Ascending aorta (tissue), 2 donors: ENCODE results near the gene KLF7. TPM values are rescaled to one million over a fixed set of nuclear protein-coding genes. Genes with fewer than 3 reads are reported as not detected.
A peak's percentile ranks its signal among the peaks of the same experiment; 100 is the strongest.

Experiments used
- DNase-seq, 2 donors: peaks; one replicate each; pipeline ENCODE4 v3.0.0-alpha.2; 2019; ENCODE audit warnings: low spot score in 2 of 2
- H3K27ac ChIP-seq, 2 donors: fragments of 200-600 bp; sonication (generic); one replicate each; pipeline ENCODE4 v1.5.1; 2016 to 2017; ENCODE audit warnings: mild to moderate bottlenecking in 1 of 2
- H3K27me3 ChIP-seq: fragments of 200-600 bp; sonication (generic); one replicate; pipeline ENCODE4 v1.5.1; 2017
- H3K36me3 ChIP-seq, 2 donors: fragments of 200-600 bp; sonication (generic); one replicate each; pipeline ENCODE4 v1.5.1; 2016
- H3K4me1 ChIP-seq, 2 donors: fragments of 200-600 bp; sonication (generic); one replicate each; pipeline ENCODE4 v1.5.1; 2016 to 2017; ENCODE audit warnings: mild to moderate bottlenecking in 1 of 2
- H3K4me3 ChIP-seq, 2 donors: fragments of 200-600 bp; sonication (generic); one replicate each; pipeline ENCODE4 v1.5.1; 2016 to 2017; ENCODE audit warnings: mild to moderate bottlenecking in 1 of 2
- H3K9me3 ChIP-seq, 2 donors: fragments of 200-600 bp; sonication (generic); one replicate each; pipeline ENCODE4 v1.5.1; 2016
- CTCF ChIP-seq, 3 experiments: fragments of 200-600 bp in 2 of 3; fragments of 450-650 bp in 1 of 3; sonication (generic) in 2 of 3; IDR thresholded peaks; one replicate each; pipeline ENCODE4 v1.5.1; 2016 to 2019; ENCODE audit warnings: antibody characterized with exemption in 3 of 3, mild to moderate bottlenecking in 1 of 3, moderate library complexity in 1 of 3
- intact Hi-C: fragments of 100-400 bp; cut with DNase I; formaldehyde crosslinking; loops from one replicate; pipeline ENCODE4 v1.15.1; 2023
- total RNA-seq: library from RNA; depleted of rRNA; stranded (reverse); fragments of >200 nt; gene quantifications from one replicate; pipeline ENCODE4 v1.1.0, GENCODE V29; 2016

Gene KLF7
- total RNA-seq, 1 donor from 2014 or later: 17.0 TPM

DNA sequence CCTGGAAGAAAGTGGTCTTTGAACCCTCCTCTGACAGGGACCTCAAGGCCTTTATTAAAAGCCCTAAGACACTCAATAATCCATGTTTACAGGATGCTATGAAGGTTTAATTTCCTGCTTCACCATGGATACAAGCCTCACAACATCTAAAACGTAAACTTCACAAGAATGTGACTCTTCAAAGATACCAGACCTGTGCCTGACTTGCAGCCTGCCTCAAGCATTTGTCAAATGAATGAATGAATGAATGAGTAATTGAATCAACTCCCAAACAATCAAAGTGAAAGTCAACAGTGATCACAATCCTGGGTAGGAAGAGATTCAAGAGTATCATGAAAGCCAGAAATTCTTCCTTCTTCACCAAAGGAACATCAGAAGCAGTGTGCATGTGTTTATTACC is 30.4 kb downstream of the KLF7 start:
- no peak for TF ChIP-seq CTCF (IDR thresholded peaks at IDR 0.05)
- Histone ChIP-seq H3K4me1 (peaks cover 12 to 84% of the 10 kb centered on the region in 2 donors), H3K36me3 (no peaks in the 10 kb centered on the region), H3K9me3 (no peaks in the 10 kb centered on the region), H3K4me3 (no peak overlapping the region), H3K27ac (peak overlapping the region; percentile 82 to 89), H3K27me3 (no peaks in the 10 kb centered on the region)
- no peak for DNase-seq
- intact Hi-C loops: no loop called here

- peaks cover 12 to 74% of the 10 kb centered on the region in 2 donors for H3K4me1 ChIP-seq
- H3K36me3 ChIP-seq: no peaks in the 10 kb centered on the region
- DNase-seq: peak; percentile 61 to 95
- intact Hi-C loops: loop anchor here (1.0 to 5.0 kb wide), 2 partner anchors 32 to 398 kb away; no protein-coding TSS in a partner anchor
- no peaks in the 10 kb centered on the region for H3K9me3 ChIP-seq
- TF ChIP-seq CTCF (IDR thresholded peaks at IDR 0.05): no peak
- peak overlapping the region; percentile 82 to 89 for H3K27ac ChIP-seq
- no peaks in the 10 kb centered on the region for H3K27me3 ChIP-seq
- peak overlapping the region in 1 of 2 donors; percentile 33 for H3K4me3 ChIP-seq
Observed at GRCh38 chr2:207133820-207134519, 31.8 kb downstream of the KLF7 start.

GRCh38 chr2:207133458-207133819 is 32.3 kb downstream of the KLF7 start:
- Histone ChIP-seq H3K4me1 (peaks cover 12 to 72% of the 10 kb centered on the region in 2 donors), H3K27me3 (no peaks in the 10 kb centered on the region), H3K36me3 (no peaks in the 10 kb centered on the region), H3K27ac (peak overlapping the region; percentile 82 to 89), H3K9me3 (no peaks in the 10 kb centered on the region), H3K4me3 (peak overlapping the region in 1 of 2 donors; percentile 33)
- no peak for TF ChIP-seq CTCF (IDR thresholded peaks at IDR 0.05)
- intact Hi-C loops: loop anchor here (5.0 kb wide), 1 partner anchor 399 kb away; no protein-coding TSS in a partner anchor
- DNase-seq: no peak

GRCh38 chr2:207132019-207132418 is 33.7 kb downstream of the KLF7 start:
- Histone ChIP-seq H3K36me3 (no peaks in the 10 kb centered on the region), H3K4me3 (no peak overlapping the region), H3K27ac (peak overlapping the region; percentile 82 to 89), H3K27me3 (no peaks in the 10 kb centered on the region), H3K4me1 (peaks cover 12 to 59% of the 10 kb centered on the region in 2 donors), H3K9me3 (peaks cover 7 to 9% of the 10 kb centered on the region in 2 donors)
- no peak for DNase-seq
- intact Hi-C loops: loop anchor here (5.0 kb wide), 1 partner anchor 400 kb away; no protein-coding TSS in a partner anchor
- peak in 1 of 3 experiments; percentile 5 for TF ChIP-seq CTCF (IDR thresholded peaks at IDR 0.05)

DNA sequence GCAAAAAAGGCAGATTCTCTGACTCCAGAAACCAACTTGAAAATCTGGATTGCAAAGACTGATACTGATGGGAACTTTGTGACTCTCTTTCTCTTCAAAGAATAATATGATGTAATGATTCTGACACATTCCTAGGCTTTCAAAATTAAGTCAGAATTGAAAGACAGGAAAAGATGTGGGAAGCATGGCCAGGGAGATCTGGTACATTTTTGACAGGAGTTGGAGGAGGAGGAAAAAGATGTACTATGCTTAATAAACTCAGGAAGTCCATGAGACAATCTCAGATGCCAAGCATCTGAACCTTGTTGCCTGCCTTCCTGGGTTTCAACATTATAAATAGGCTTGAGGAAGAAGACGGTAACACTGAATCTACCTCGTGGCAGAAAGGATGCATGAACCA is 34.2 kb downstream of the KLF7 start:
- peak overlapping the region; percentile 82 to 89 for H3K27ac ChIP-seq
- peaks cover 12 to 55% of the 10 kb centered on the region in 2 donors for H3K4me1 ChIP-seq
- intact Hi-C loops: loop anchor here (5.0 kb wide), 1 partner anchor 401 kb away; no protein-coding TSS in a partner anchor
- H3K27me3 ChIP-seq: no peaks in the 10 kb centered on the region
- peaks cover 7 to 10% of the 10 kb centered on the region in 2 donors for H3K9me3 ChIP-seq
- DNase-seq: no peak
- no peaks in the 10 kb centered on the region for H3K36me3 ChIP-seq
- H3K4me3 ChIP-seq: no peak overlapping the region
- TF ChIP-seq CTCF (IDR thresholded peaks at IDR 0.05): no peak
